GM19239 (cell line): ENCODE data around the gene FCN2.

Source experiments
- DNase-seq: peaks from one replicate; pipeline ENCODE4 v3.0.0; 2011; ENCODE audit warnings: low spot score; ENCODE audit not compliant: insufficient read length
- FAIRE-seq: peaks from 2 replicates; lab custom pipeline; 2011; peaks lifted over from hg19 to GRCh38; lab: Jason Lieb, UNC

The FCN2 gene

DNA sequence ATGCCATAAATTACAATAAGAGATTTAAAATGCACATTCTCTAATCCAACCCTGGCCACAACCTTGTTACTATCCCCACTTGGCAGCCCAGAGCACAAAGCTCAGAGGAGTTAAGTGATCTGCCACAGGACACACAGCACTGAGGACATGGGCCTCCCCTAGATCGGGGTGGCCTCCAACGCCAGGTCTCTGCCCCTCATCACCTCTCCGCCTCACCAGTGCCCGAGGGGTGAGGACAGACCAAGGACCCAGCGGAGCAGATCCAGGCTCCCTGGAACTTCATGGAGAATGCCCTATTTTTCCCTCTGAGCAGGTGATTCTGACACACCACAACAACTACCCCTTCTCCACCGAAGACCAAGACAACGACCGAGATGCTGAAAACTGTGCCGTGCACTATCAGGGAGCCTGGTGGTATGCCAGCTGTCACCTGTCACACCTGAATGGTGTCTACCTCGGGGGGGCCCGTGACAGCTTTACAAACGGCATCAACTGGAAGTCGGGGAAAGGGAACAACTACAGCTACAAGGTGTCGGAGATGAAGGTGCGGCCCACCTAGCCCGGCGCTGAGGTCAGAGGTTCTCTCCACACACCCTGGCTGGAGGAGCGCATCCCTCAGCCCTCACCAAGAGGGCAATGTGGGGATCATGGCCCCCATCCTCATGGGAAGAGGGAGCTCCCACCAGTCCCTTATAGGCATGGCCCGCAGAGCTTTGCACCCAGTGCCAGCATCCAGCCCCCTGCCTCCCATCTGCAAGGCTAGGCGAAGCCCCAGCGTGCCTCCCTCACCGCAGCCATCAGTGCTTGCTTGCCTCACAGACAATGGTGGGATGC, 12.5 kb upstream of the FCN2 start:
- FAIRE-seq = no peak
- DNase-seq = no peak

DNA sequence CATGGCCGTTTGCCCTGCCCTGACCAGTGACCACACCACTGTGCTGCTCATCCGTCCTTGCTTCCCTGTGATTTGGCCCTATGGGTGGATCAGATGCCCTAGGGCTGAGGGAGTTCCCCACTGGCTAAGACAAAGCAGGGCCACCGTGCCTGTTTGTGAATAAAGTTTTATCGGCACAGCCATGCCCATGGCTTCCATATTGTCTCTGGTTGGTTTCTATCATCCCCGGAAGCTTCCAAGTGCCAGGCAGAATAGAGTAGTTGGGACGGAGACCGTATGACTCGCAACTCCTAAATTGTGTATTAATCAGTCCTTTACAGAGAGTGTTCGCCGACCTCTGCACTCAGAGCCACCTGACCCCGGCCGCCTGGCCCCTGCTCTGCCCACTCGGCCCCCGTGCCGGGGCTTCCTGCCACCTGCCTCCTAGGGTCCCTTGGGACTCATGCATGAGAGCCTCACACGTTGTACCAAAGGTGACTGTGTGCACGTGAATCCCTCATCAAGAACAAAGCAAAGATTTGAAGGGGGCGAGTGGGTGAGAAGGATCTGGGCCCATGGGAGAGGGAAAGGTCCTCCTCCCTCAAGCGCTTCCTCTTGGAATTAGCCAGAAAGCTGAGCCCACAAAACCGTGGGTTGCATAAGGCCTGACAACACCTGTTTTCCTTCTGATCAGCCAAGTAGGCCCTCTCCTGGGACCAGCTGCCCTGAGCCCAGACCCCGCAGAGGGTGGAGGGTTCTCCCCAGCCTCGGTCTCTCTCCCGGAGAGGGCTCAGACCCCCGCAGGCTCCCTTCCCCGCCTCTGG, 11.7 kb upstream of the FCN2 start:
- FAIRE-seq (no peak), DNase-seq (no peak)

DNA sequence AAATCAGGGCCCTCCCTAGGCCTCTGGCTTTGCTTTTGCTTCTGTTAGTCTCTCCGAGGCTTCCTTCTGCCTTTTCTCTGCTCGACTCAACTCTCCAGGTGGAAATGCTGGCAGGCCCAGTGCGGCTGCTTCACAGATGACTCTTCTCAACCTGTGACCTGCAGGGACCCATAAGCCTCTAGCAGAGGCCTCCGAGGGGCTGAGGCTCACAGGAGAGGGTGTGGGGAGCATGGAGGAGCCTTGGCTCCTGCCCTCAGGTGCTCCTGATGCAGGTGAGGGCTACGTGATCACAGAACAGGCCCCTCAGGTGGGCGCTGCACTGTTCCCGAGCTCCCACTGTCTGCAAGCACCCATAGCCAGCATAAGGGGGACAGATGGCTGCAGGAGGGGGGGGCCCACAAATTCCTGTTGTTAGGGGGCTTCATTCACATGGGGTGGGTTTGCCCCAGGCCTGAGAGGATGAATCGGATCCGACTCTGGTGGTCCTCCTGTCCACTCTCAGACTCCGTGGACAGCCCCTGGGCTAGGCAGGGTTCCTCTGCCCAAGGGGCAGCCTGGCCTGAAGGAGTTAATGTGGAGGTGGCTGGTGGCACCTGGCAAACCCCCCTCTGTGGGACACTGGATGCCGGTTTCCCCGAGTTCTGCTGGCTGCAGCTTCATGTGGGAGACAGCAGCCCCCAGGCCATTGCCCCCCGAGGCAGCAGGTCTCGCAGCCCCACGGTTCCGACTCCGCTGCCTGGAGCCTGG, 10.9 kb upstream of the FCN2 start:
- FAIRE-seq = no peak

DNA sequence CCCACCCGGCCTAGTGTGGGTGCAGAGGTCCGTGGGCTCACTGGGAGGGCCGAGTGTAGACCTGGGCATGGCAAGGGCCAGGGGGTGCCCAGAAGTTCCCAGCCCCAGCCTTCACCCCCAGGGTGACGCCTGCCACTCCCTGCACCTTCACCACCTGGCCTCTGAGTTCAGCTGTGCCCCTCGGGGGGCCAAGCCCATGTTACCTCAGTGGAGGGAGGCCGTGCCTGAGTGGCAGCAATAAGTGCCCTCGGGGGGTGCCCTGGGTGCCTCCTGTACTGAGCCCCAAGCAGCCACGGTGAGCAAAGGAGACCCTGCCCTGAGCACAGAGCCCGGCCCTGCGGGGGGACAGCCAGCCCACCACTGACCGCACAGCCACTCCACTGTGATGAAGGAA, 10.3 kb upstream of the FCN2 start:
- DNase-seq (no peak), FAIRE-seq (no peak)

More for the DNA sequence above, 10.9 kb upstream of the FCN2 start:
- DNase-seq = no peak

DNA sequence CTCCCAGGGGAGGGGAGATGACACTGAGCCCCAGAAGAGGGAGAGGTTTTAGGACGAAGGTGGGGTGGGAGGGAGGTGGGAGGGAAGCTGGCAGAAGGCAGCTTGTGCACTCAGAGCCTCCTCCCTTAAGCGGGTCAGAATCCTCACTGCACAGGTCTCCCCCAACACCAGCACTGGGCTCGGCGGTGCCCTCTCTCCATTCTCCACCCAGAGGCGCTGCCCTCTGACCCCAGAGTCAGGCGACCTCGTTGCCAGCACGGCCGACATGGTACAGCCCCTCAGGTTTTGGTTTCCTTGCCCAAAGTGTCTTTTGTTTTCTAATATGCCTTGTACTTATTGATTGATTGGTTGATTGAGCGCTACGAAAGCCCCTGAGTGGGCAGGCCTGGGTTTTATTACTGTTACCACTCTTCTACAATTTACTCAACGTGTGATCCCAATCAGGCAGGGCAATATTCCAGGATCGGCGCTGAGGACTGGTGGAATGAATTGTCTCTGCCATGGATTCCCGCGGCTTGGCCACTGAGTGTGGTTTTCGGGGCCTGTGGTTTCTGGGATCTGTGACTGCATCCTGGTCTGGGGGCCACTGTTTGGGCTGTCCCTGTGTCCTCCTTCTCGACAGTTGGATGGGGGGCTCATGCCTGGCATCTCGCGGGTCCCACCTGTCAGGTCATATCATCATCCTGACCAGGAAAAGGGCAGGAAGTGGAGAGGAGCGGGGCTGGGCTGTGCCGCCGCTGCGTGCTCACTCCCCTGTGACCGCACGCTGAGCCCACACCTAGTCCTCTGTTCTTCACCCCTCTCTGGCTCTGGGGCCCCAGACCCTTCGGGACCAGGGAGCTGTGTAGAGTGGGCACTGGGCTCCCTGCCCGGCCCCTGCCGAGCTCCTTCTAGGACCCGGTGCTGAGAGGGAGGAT, 9.6 kb upstream of the FCN2 start:
- no peak for FAIRE-seq

DNA sequence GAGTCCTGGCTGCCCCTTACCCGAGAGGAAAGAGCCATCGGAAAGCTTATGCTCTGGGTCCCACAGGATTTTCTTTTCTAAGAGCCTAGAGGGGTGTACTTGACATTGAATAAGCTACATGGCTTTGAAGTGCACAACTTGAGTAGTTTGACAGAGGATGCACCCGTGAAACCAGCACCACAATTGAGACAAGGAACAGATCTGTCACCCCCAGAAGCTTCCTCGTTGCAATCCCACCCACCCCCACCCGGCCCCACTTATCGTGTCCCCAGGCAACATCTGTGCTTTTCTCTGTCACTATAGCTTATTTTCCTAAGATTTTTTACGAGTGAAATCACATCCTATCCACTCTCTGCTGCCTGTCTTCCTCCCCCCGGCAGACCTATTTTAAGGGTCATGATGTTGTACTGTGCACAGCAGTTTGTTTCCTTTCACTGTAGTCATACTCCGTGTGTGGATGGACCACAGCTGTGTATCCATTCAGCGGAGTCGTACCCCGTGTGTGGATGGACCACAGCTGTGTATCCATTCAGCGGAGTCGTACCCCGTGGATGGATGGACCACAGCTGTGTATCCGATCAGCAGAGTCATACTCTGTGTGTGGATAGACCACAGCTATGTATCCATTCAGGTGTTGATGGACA, 8.8 kb upstream of the FCN2 start:
- FAIRE-seq = no peak
- DNase-seq = no peak

More for the DNA sequence above, 9.6 kb upstream of the FCN2 start:
- DNase-seq = no peak

DNA sequence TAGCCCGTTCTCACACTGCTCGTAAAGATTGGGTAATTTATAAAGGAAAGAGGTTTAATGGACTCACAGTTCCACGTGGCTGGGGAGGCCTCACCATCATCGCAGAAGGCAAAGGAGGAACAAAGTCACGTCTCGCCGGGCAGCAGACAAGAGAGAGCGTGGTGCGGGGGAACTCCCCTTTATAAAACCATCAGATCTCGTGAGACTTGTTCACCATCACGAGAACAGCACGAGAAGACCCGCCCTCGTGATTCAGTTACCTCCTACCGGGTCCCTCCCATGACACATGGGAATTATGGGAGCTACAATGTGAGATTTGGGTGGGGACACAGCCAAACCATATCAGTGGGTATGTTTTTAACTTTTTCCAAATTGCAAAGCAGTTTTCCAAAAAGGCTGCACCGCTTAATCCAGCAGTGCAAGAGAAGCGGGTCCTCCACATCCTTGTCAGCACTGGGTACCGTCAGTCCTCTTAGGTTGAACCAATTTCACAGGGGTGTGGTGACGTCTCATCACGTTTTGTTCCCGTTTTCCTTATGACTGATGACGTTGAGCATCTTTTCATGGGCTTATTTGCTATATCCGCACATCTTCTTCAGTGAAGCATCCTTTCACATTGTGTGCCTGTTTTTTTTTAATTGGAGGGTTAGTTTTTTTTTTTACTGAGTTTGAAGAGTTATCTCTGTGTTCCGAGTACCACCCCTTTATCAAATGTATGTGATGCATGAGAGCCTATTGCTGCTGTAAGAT, 8.0 kb upstream of the FCN2 start:
- FAIRE-seq (no peak), DNase-seq (no peak)

DNA sequence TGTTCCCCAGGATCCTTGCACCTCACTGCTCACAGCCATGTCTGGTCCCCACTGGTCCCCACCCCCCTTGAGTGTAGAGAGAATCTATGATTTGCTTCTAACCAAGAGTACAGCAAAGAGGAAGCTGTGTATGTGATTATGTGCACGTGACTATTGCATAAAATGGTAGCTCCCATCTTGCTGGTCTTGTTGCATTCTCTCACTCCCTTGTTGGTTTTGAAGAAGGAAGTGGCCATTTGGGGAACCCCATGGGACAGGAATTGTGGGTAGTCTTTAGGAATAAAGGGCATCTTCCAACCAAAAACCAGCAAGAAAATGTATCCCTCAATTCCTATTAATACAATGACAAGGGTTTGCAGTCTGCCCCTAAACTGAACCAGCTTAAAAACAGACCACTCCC, 5.2 kb upstream of the FCN2 start:
- FAIRE-seq (no peak), DNase-seq (no peak)

DNA sequence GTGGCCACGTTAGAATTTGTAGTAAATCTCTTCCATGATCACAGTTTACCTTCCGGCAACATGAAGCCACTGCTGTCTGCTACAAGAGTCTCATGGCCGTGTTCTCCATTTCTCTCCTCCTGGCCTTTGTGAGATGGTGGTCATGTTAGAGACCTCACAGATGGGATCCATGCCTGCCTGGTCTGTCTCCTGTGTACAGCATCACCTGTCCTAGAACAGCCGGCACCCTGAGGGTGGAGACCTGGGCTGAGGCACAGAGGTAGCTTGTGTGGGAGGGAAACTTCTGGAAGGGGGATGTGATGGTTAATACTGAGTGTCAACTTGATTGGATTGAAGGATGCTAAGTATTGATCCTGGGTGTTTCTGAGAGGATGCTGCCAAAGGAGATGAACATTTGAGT, 3.1 kb upstream of the FCN2 start:
- no peak for FAIRE-seq
- DNase-seq = no peak

DNA sequence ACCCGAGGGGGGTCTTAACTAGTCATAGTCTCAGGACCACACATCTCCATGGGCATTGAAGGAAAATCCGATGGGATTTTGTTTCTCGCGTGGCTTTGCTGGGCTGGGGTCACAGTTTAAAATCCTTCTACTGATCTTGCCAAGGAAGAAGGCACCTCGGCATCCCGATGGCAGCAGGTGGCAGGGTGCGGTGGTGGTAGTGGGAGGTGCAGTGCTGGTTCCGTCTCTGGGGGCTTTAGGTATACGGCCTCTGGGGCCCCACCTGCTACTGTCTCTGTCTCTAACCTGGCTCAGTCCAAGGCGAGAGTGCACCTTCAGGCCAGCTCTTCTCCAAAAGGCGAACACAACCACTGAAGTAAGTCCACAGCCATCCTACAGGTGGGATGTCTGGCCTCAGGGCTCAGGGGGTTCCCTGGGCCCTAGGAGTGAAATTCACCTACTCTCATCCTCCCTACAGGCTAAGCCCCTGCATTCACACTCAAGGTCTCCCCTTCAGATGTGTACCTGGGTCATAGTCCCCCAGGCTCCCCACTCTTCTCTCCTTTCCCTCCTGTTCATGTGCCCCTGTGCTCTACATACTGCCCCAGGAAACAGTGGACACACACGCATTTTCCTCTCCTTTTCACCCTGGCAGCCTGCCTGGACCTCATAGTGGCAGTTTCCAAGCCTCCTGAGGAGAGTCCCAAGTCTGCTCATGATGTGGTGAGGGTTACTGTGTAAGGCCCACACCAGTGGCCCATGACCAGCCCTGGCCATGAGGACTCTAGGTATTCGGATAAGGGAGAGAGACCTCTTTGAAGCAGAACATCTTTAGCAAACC, 736 bp upstream of the FCN2 start:
- DNase-seq (no peak), FAIRE-seq (no peak)

DNA sequence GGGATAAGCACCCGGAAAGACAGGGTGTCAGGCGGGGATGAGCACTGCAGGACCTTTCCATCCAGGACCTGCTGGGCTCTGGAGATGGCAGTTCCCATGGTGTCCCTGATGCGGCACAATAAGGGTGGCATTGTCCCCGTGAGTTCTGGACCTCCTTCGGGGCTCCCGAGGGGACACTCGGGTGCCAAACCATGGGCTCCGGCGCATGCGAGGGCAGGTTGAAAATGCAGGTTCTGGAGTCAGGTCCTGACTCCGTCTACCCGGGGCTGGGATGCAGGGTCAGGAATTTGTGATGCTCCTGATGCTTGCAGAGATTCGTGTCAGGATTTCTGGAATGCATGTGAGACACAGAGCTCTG, 682 bp downstream of the FCN2 start:
- DNase-seq (no peak), FAIRE-seq (no peak)

DNA sequence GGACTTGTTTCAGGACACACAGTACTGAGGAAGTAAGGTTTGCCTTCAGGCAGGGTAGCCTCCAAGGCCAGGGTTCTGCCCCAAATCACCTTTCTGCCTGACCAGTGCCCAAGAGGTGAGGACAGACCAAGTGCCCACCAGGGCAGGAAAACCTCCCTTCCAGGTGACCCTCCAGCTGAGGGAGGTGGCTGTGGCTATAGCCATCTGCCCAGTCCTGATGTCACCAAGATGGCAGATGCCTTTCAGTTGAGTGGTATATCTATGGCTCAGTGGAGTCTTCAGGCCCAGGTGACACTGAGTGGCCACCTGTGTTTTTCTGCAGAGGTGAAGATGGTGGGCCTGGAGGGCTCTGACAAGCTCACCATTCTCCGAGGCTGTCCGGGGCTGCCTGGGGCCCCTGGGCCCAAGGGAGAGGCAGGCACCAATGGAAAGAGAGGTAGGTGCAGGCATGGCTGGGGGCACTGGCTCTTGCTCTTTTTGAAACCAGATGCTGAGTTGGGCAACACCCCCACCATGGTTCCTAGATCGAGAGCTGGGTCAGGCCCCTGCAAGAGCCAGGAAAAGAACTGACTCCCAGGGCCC, 1.7 kb downstream of the FCN2 start:
- no peak for DNase-seq
- no peak for FAIRE-seq

DNA sequence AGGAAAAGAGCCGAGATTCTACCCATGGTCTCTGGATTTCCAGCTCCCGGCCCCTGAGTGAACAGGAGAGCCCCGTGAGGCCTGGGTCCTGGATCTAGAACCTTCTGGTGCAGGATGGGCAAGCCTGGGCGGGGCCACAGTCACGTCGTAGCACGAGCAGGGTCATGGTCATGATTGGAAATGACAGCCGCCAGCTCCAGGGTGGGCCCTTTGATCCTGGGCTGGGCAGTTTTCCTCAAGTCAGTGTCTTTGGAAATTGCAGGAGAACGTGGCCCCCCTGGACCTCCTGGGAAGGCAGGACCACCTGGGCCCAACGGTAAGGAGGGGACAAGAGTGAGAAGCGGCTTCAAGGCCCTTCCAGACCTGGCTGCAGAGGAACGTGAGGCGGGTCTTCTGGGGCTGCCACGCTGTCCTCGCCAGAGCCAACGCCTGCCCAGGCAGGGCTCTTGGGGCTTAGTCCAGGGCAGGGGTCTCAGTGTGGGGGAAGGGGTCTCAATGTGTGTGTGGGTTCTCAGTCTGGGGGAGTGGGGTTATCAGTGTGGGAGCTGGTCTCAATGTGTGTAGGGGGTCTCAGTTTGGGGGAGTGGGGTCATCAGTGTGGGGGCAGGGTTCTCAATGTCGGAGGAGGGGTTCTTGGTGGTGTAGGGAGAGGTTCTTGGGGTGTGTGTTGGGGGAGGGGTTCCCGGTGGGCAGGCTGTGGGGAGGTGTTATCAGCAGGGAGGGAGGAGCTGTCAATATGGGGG, 2.6 kb downstream of the FCN2 start:
- DNase-seq (no peak), FAIRE-seq (no peak)

DNA sequence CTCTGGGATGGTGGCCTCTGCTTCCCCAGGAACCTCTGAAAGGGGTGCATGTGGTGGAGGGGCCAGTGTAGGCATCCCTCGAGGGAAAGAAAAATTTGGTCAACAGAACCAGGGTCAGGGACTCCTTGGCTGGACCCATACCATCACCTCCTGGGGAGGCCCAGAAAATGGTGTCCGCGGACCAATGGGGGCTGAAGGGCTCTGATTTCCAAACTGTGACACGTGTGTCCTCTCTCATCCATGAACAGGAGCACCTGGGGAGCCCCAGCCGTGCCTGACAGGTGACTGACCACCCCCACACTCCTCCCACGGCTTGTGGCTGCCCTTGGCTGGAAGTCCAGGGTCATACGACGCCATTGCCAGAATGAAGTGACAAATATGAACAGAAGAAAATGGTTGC, 3.9 kb downstream of the FCN2 start:
- DNase-seq = no peak
- no peak for FAIRE-seq

DNA sequence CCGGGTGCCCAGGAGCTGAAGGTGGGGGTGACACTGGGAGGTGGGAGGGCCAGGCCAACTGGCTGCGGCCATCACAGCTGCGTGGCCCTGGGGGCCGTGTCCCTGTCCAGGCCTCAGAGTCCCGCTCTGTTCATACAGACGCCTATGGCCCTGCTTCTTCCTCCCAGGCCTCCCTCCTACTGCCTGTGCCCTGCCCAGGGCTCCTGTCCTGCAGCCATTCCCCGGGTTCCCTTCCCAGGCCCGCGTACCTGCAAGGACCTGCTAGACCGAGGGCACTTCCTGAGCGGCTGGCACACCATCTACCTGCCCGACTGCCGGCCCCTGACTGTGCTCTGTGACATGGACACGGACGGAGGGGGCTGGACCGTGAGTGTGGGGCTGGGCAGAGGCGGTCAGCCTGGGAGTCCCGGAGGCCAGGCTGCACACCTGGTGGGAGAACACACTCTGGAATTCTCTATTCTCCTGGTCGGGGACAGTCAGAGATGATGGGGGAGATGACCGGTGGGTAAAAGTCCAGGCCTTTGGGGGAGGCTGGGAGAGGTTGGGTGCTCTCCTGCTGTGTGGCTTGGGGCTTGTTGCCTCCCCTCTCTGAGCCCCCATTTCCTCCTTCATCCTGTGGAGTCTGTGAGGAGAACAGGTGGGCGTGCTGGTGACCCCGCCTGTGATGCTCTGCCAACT, 4.5 kb downstream of the FCN2 start:
- FAIRE-seq = no peak
- DNase-seq = no peak

DNA sequence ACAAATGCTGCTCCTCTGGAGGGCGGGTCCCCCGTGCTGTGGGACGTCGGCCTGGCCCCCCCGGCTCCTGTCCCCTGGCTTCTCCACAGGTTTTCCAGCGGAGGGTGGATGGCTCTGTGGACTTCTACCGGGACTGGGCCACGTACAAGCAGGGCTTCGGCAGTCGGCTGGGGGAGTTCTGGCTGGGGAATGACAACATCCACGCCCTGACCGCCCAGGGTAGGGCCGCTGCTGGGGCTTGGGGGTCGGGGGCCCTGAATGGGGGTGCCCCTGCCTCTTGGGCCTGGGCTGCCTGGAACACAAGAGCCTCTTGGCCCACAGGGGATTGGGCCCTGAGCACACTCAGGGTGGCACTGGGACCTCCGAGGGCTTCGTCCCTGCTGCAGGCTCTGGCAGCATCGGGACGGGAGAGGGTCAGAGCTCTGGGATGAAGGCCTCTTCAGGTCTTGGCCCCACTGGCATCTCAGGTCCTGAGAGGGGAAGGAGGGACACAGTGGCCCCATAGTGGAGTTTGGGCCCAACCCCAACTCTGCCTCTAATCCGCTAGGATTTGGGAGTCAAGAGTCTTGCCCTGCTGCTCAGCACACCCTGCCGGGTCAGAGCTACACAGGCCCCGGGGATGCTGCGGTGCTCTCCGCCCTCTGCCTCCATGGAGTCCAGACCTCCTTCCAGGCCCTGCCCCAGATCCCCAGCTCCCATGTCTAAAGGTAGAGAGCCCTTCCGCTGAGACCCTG, 5.2 kb downstream of the FCN2 start:
- DNase-seq (no peak), FAIRE-seq (no peak)
